PC-3 (cell line): Measurements from ENCODE around the gene CERS6. TPM values are rescaled to one million over a fixed set of nuclear protein-coding genes. Genes with fewer than 3 reads are reported as not detected.
"Not testable (repeated sequence)": the region's sequence is repeated elsewhere in the genome, so short reads cannot be mapped to it uniquely, and the experiment has no call there.

Experiments used
- ATAC-seq: fragments of 200-7000 bp; cut with Tn5 transposase; 2 replicates; pipeline ENCODE4 v1.9.1; 2020; ENCODE audit warnings: mild to moderate bottlenecking, moderate library complexity
- BruUV-seq: library from RNA; stranded (reverse); fragments of 400-500 nt; replicated peaks from 2 replicates; lab custom pipeline; 2021; lab: Mats Ljungman, UMichigan
- CTCF ChIA-PET: fragments of 300-600 bp; sonication (Branson Sonifier 250); formaldehyde crosslinking; loops from one replicate; lab custom pipeline; 2022; ENCODE audit warnings: antibody characterized with exemption; lab: Charles Lee
- POLR2A ChIA-PET: fragments of 300-600 bp; sonication (Branson Sonifier 250); formaldehyde crosslinking; loops from one replicate; lab custom pipeline; 2022; ENCODE audit warnings: antibody characterized with exemption; ENCODE audit not compliant: unreplicated experiment; lab: Charles Lee
- DNase-seq: peaks from one replicate; pipeline ENCODE4 v3.0.0-alpha.2; 2015
- H2AFZ ChIP-seq: fragments of 300-600 bp; sonication (generic); 2 replicates; pipeline ENCODE4 v1.6.0; 2016; ENCODE audit warnings: antibody characterized with exemption, low read length
- H3F3A ChIP-seq: fragments of 300-600 bp; sonication (generic); one replicate; pipeline ENCODE4 v1.6.0; 2017; ENCODE audit warnings: antibody characterized with exemption, low read length, control low read depth, mild to moderate bottlenecking; ENCODE audit not compliant: unreplicated experiment
- H3K27ac ChIP-seq: fragments of 300-600 bp; sonication (generic); 2 replicates; pipeline ENCODE4 v1.5.1; 2016; ENCODE audit warnings: mild to moderate bottlenecking, low read length
- H3K27me3 ChIP-seq: fragments of 300-600 bp; sonication (generic); 2 replicates; pipeline ENCODE4 v1.6.1; 2016; ENCODE audit warnings: low read length, mixed read lengths
- H3K36me3 ChIP-seq: fragments of 300-600 bp; sonication (generic); 2 replicates; pipeline ENCODE4 v1.6.1; 2016; ENCODE audit warnings: low read depth, mixed run types, low read length, mixed read lengths
- H3K4me1 ChIP-seq: fragments of 300-600 bp; sonication (generic); 2 replicates; pipeline ENCODE4 v1.5.1; 2016; ENCODE audit warnings: low read length; ENCODE audit not compliant: insufficient read depth
- H3K4me2 ChIP-seq: fragments of 300-600 bp; sonication (generic); 2 replicates; pipeline ENCODE4 v1.6.0; 2016; ENCODE audit warnings: low read length
- H3K4me3 ChIP-seq: fragments of 300-600 bp; sonication (generic); 2 replicates; pipeline ENCODE4 v1.5.1; 2016; ENCODE audit warnings: mild to moderate bottlenecking, low read length, mixed read lengths
- H3K79me2 ChIP-seq: fragments of 300-600 bp; sonication (generic); 2 replicates; pipeline ENCODE4 v1.6.1; 2017; ENCODE audit warnings: low read length, mixed read lengths
- H3K9ac ChIP-seq: fragments of 300-600 bp; sonication (generic); 2 replicates; pipeline ENCODE4 v1.6.0; 2016; ENCODE audit warnings: mild to moderate bottlenecking, low read length
- H3K9me2 ChIP-seq: fragments of 300-600 bp; sonication (generic); replicated peaks from 2 replicates; pipeline ENCODE4 v1.6.1; 2016; ENCODE audit warnings: mixed run types, low read length, mixed read lengths
- H3K9me3 ChIP-seq: fragments of 300-600 bp; sonication (generic); 2 replicates; pipeline ENCODE4 v1.6.1; 2016; ENCODE audit warnings: low read length, mixed read lengths
- H4K20me1 ChIP-seq: fragments of 300-600 bp; sonication (generic); 2 replicates; pipeline ENCODE4 v1.6.1; 2016; ENCODE audit warnings: low read length, mixed read lengths
- CTCF ChIP-seq: fragments of 300-600 bp; sonication (generic); conservative IDR thresholded peaks from 2 replicates; pipeline ENCODE4 v1.5.1; 2017; ENCODE audit warnings: antibody characterized with exemption, low read depth, mild to moderate bottlenecking, low read length
- EZH2 ChIP-seq: fragments of 300-600 bp; sonication (generic); IDR thresholded peaks from one replicate; pipeline ENCODE4 v1.6.1; 2017; ENCODE audit warnings: antibody characterized with exemption, mild to moderate bottlenecking, low read length; ENCODE audit not compliant: unreplicated experiment
- EZH2phosphoT487 ChIP-seq: fragments of 300-600 bp; sonication (generic); IDR thresholded peaks from 2 replicates; pipeline ENCODE4 v1.6.1; 2018; ENCODE audit warnings: mild to moderate bottlenecking, antibody characterized with exemption, low read length, borderline replicate concordance
- intact Hi-C: fragments of 100-400 bp; cut with micrococcal nuclease; formaldehyde crosslinking; loops from 2 replicates; pipeline ENCODE4 v1.9.0; 2023
- total RNA-seq: library from RNA; depleted of rRNA; stranded (reverse); fragments of >200 nt; gene quantifications from 2 replicates; pipeline ENCODE4 v1.2.3, GENCODE V29; 2014

The CERS6 gene
- total RNA-seq, 1 experiment from 2014 or later, result 24.2 TPM

DNA sequence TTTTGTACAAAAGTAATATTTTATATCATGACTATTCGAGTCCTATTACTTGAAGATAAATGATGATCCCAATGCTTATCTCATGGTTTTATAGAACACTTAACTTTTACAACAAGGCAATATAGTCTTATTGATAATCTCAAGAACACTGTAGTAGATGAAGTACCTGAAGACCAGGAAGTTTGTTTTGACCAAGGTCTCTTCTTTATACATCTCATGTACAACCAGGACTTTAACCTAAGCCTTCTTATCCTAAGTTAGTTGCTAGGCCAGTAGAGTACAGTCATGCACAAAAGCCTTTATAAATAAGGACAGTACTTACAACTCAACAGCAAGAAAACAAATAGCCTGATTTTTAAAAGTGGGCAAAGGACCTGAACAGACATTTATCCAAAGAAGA, 198.6 kb downstream of the CERS6 start:
- no peak for ATAC-seq

DNA sequence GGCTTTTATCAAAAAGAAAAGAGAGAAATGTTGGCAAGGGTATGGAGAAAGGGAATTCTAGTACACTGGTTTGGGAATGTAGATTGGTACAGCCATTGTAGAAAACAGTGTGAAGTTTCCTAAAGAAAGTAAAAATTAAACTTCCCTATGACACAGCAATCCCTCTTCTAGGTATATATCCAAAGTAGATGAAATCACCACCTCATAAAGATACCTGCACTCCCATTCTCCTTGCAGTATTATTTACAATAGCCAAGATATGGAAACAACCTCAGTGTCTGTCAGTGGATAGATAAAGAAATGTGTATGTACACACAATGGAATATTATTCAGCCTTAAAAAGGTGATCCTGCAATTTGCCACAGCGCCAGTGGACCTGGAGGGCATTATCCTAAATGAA, 199.1 kb downstream of the CERS6 start:
- Histone ChIP-seq H3K79me2 (no peaks in the 10 kb centered on the region), H2AFZ (no peak overlapping the region), H3F3A (no peaks in the 10 kb centered on the region), H3K27me3 (no peaks in the 10 kb centered on the region), H4K20me1 (no peaks in the 10 kb centered on the region), H3K9ac (no peak overlapping the region), H3K4me1 (no peaks in the 10 kb centered on the region), H3K4me3 (no peak overlapping the region), H3K27ac (no peak overlapping the region), H3K9me2 (no peaks in the 10 kb centered on the region), H3K4me2 (no peak overlapping the region), H3K9me3 (no peaks in the 10 kb centered on the region), H3K36me3 (no peaks in the 10 kb centered on the region)
- no TSS peak for BruUV-seq
- POLR2A ChIA-PET, result no interaction called here
- no peak for TF ChIP-seq CTCF
- no peak for TF ChIP-seq EZH2
- TF ChIP-seq EZH2phosphoT487, result no peak
- no peak for ATAC-seq
- intact Hi-C loops, result no loop called here
- DNase-seq, result no peak
- CTCF ChIA-PET, result no interaction called here

More for the DNA sequence above, 198.6 kb downstream of the CERS6 start:
- POLR2A ChIA-PET, result no interaction called here
- H3K9me3 ChIP-seq, result no peaks in the 10 kb centered on the region
- BruUV-seq, result no TSS peak
- TF ChIP-seq EZH2phosphoT487, result no peak
- TF ChIP-seq CTCF, result no peak
- TF ChIP-seq EZH2, result no peak
- no peaks in the 10 kb centered on the region for H3F3A ChIP-seq
- no peak overlapping the region for H3K4me2 ChIP-seq
- H4K20me1 ChIP-seq, result no peaks in the 10 kb centered on the region
- no peaks in the 10 kb centered on the region for H3K9me2 ChIP-seq
- no peak for DNase-seq
- no peaks in the 10 kb centered on the region for H3K79me2 ChIP-seq
- intact Hi-C loops, result no loop called here
- H3K27me3 ChIP-seq, result no peaks in the 10 kb centered on the region
- H3K36me3 ChIP-seq, result no peaks in the 10 kb centered on the region
- H2AFZ ChIP-seq, result no peak overlapping the region
- no peak overlapping the region for H3K9ac ChIP-seq
- no peaks in the 10 kb centered on the region for H3K4me1 ChIP-seq
- no peak overlapping the region for H3K27ac ChIP-seq
- CTCF ChIA-PET, result no interaction called here
- H3K4me3 ChIP-seq, result no peak overlapping the region

DNA sequence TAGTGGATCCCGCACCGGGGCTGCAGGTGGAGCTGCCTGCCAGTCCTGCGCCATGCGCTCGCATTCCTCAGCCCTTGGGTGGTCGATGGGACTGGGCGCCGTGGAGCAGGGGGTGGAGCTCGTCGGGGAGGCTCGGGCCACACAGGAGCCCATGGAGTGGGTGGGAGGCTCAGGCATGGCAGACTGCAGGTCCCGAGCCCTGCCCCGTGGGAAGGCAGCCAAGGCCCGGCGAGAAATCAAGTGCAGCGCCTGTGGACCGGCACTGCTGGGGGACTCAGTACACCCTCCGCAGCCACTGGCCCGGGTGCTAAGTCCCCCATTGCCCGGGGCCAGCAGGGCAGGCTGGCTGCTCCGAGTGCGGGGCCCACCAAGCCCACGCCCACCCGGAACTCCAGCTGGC, 201.3 kb downstream of the CERS6 start:
- H3F3A ChIP-seq, CTCF ChIA-PET, POLR2A ChIA-PET, H3K4me2 ChIP-seq, H3K79me2 ChIP-seq, H3K4me1 ChIP-seq, H3K36me3 ChIP-seq, H3K27ac ChIP-seq, H4K20me1 ChIP-seq, H3K27me3 ChIP-seq, H3K9ac ChIP-seq, ATAC-seq, DNase-seq, BruUV-seq, H3K9me2 ChIP-seq, H3K4me3 ChIP-seq, intact Hi-C loops, H3K9me3 ChIP-seq, H2AFZ ChIP-seq: not testable (repeated sequence)
